ENCODE measurements around the gene CD300E.
"Not testable (repeated sequence)": the region's sequence is repeated elsewhere in the genome, so short reads cannot be mapped to it uniquely, and the experiment has no call there.

Gene CD300E

GRCh38 chr17:74598346-74599022, 25.1 kb downstream of the CD300E start:
- no peak for DNase-seq (ENCODE audit: low spot score)

GRCh38 chr17:74597069-74597790, 26.3 kb downstream of the CD300E start:
- DNase-seq (ENCODE audit: low spot score) = no peak

GRCh38 chr17:74595037-74595750, 28.3 kb downstream of the CD300E start:
- no peak for DNase-seq (ENCODE audit: low spot score)

- DNase-seq (ENCODE audit: low spot score) = no peak
Observed at GRCh38 chr17:74592087-74592990, 31.2 kb downstream of the CD300E start, which contains the start of gene CD300LD. TSS of gene CD300LD (minus strand) at chr17:74592283. CDS start at chr17:74592202, 81 bp downstream.

GRCh38 chr17:74591503-74591902, 32.0 kb downstream of the CD300E start:
- DNase-seq (ENCODE audit: low spot score) = no peak

- no peak for DNase-seq (ENCODE audit: low spot score)
Observed at GRCh38 chr17:74585711-74586110, 37.8 kb downstream of the CD300E start.

- no peak for DNase-seq (ENCODE audit: low spot score)
Observed at GRCh38 chr17:74584292-74585060, 39.1 kb downstream of the CD300E start.

GRCh38 chr17:74582633-74583032, 40.9 kb downstream of the CD300E start:
- DNase-seq (ENCODE audit: low spot score) = no peak

GRCh38 chr17:74579900-74580299, 43.6 kb downstream of the CD300E start:
- DNase-seq (ENCODE audit: low spot score) = no peak

- DNase-seq (ENCODE audit: low spot score) = no peak
Observed at GRCh38 chr17:74578979-74579378, 44.6 kb downstream of the CD300E start.

- no peak for DNase-seq (ENCODE audit: low spot score)
Observed at GRCh38 chr17:74574489-74575142, 48.9 kb downstream of the CD300E start.

GRCh38 chr17:74573635-74574034, 49.9 kb downstream of the CD300E start:
- DNase-seq (ENCODE audit: low spot score) = not testable (repeated sequence)

- no peak for DNase-seq (ENCODE audit: low spot score)
Observed at GRCh38 chr17:74573169-74573568, 50.4 kb downstream of the CD300E start.

GRCh38 chr17:74571621-74572270, 51.8 kb downstream of the CD300E start:
- no peak for DNase-seq (ENCODE audit: low spot score)

GRCh38 chr17:74569020-74570003, 54.2 kb downstream of the CD300E start:
- no peak for DNase-seq (ENCODE audit: low spot score)

- DNase-seq (ENCODE audit: low spot score) = no peak
Observed at GRCh38 chr17:74568106-74568873, 55.2 kb downstream of the CD300E start.

GRCh38 chr17:74567397-74567796, 56.1 kb downstream of the CD300E start, which contains the start of gene CD300H:
TSS of gene CD300H (minus strand) at chr17:74567509.
- DNase-seq (ENCODE audit: low spot score) = no peak
